Calu3 (cell line): ENCODE data around the gene SMIM30. TPM values are rescaled to one million over a fixed set of nuclear protein-coding genes. Genes with fewer than 3 reads are reported as not detected.
"Not testable (repeated sequence)": the region's sequence is repeated elsewhere in the genome, so short reads cannot be mapped to it uniquely, and the experiment has no call there.

ENCODE experiments used
- Bru-seq: library from RNA; stranded (reverse); fragments of 400-500 nt; gene quantifications from one replicate; lab custom pipeline; 2021; lab: Mats Ljungman, UMichigan
- BruChase-seq, 2 experiments: library from RNA; stranded (reverse); fragments of 400-500 nt; gene quantifications; one replicate each; lab custom pipeline; 2021; lab: Mats Ljungman, UMichigan
- BruUV-seq: library from RNA; stranded (reverse); fragments of 400-500 nt; replicated peaks from 2 replicates; lab custom pipeline; 2021; lab: Mats Ljungman, UMichigan
- CTCF ChIA-PET: fragments of 300-600 bp; sonication (Branson Sonifier 250); formaldehyde crosslinking; loops from one replicate; lab custom pipeline; 2022; ENCODE audit warnings: antibody characterized with exemption; lab: Charles Lee
- DNase-seq: peaks from one replicate; pipeline ENCODE4 v3.0.0; 2022
- H3K27ac Mint-ChIP-seq: one replicate; pipeline ENCODE4 v1.8.0; 2022; ENCODE audit warnings: mixed read lengths; ENCODE audit not compliant: unreplicated experiment
- H3K27me3 Mint-ChIP-seq: one replicate; pipeline ENCODE4 v1.8.0; 2022; ENCODE audit warnings: mixed read lengths; ENCODE audit not compliant: unreplicated experiment
- H3K36me3 Mint-ChIP-seq: one replicate; pipeline ENCODE4 v1.8.0; 2022; ENCODE audit warnings: mild to moderate bottlenecking, moderate library complexity, mixed read lengths; ENCODE audit not compliant: insufficient read depth, unreplicated experiment
- H3K4me1 Mint-ChIP-seq: one replicate; pipeline ENCODE4 v1.8.0; 2022; ENCODE audit warnings: mild to moderate bottlenecking, low read depth, mixed read lengths; ENCODE audit not compliant: unreplicated experiment
- H3K4me3 Mint-ChIP-seq: one replicate; pipeline ENCODE4 v1.8.0; 2022; ENCODE audit warnings: mild to moderate bottlenecking, low read depth, moderate library complexity, mixed read lengths; ENCODE audit not compliant: unreplicated experiment
- H3K9me3 Mint-ChIP-seq: one replicate; pipeline ENCODE4 v1.8.0; 2022; ENCODE audit warnings: low read depth, mixed read lengths; ENCODE audit not compliant: unreplicated experiment
- CTCF ChIP-seq: fragments of 200-600 bp; IDR thresholded peaks from one replicate; pipeline ENCODE4 v1.8.0; 2022; ENCODE audit warnings: antibody characterized with exemption; ENCODE audit not compliant: unreplicated experiment
- intact Hi-C: fragments of 100-400 bp; cut with micrococcal nuclease; formaldehyde crosslinking; loops from one replicate; pipeline ENCODE4 v1.10.0; 2022; ENCODE audit not compliant: unreplicated experiment
- long read RNA-seq: library from polyadenylated mRNA; stranded (forward); transcript quantifications from one replicate; pipeline ENCODE4 v2.0.0, GENCODE V29; 2022
- total RNA-seq: library from RNA; stranded (reverse); gene quantifications from 2 replicates; pipeline ENCODE4 v1.2.3, GENCODE V29; 2022

The SMIM30 gene
- total RNA-seq (35.9 and 42.2 TPM in 2 replicates), Bru-seq, nascent RNA (percentile 85 among the genes with signal in this experiment), BruChase-seq, experiment 1, labeled RNA remaining after a 6-hour chase (percentile 97 among the genes with signal in this experiment), BruChase-seq, experiment 2, labeled RNA remaining after a 2-hour chase (percentile 93 among the genes with signal in this experiment)
- long read RNA-seq, transcript SMIM30-201 (3 exons, 1,070 nt) = major isoform, 29 of 37 reads
- long read RNA-seq, partial matches to known transcripts = 0 of 37 reads
- long read RNA-seq, other reads (novel, unspliced or antisense) = 4 of 37 reads

DNA sequence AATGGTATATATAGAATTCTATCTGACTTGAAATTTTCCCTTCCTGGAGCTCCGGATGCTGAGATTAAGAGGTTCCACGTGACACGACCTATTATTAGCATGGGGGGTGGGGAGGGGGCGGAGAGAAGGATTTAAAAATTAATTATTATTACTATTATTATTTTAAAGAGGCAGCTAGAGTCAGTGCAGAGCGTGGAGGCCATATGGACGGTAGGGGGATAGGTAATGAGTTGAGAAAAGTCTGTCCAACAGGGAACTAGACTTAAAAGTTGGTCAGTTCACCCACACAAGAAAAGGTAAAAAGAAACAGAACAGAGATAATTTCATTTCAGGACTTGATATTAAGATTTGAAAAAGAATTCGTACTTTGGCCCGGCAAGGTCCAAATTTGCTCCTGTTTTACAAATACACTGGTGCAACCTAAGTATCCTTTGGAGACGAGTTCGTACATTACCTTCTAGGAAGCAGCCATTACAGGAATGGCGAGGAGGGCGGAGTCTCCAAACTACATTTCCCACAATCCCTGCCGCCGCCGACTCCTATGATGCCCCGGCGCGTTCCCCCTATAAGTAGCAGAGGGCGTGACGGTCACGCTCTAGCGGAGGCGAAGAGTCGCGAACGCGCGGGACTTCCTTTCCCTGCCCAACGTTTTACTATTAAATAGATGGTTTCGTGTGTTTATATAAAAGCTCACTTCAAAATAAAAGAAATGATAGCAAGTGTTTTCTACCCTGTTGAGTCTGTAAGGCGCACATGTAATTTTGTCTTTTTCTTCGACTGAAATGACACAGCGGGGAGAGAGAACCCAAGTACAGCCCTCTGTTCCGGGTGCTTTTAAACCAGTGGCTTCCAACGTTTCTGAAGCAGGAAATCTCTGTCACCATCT lies at the start of gene SMIM30:
SMIM30 (minus strand) TSS at position 481 of the 886 bp plus-strand sequence. CDS start 976 bp downstream, outside the sequence.
- BruUV-seq = TSS peak; percentile 80
- Mint-ChIP-seq H3K27ac (peak within 1 kb of the TSS; percentile 73), H3K4me1 (no peaks in the 10 kb centered on the region), H3K9me3 (no peaks in the 10 kb centered on the region), H3K4me3 (peak within 1 kb of the TSS; percentile 80), H3K27me3 (no peaks in the 10 kb centered on the region), H3K36me3 (peaks cover 8% of the 10 kb centered on the region)
- TF ChIP-seq CTCF = no peak
- CTCF ChIA-PET = interaction anchor here (0.6 to 1.5 kb wide), 2 partner anchors 41 to 1379 kb away, joined by 5 to 6 read pairs; no protein-coding TSS in a partner anchor
- intact Hi-C loops = loop anchor here (10.0 kb wide), 1 partner anchor 184 kb away; a partner anchor contains a TSS
- DNase-seq = peak; percentile 85

GRCh38 chr7:113166176-113166575 lies 47.8 kb upstream of the SMIM30 start:
- H3K27me3 Mint-ChIP-seq, DNase-seq, H3K4me3 Mint-ChIP-seq, H3K36me3 Mint-ChIP-seq, CTCF ChIA-PET, H3K4me1 Mint-ChIP-seq, H3K9me3 Mint-ChIP-seq, intact Hi-C loops, H3K27ac Mint-ChIP-seq, BruUV-seq: not testable (repeated sequence)

DNA sequence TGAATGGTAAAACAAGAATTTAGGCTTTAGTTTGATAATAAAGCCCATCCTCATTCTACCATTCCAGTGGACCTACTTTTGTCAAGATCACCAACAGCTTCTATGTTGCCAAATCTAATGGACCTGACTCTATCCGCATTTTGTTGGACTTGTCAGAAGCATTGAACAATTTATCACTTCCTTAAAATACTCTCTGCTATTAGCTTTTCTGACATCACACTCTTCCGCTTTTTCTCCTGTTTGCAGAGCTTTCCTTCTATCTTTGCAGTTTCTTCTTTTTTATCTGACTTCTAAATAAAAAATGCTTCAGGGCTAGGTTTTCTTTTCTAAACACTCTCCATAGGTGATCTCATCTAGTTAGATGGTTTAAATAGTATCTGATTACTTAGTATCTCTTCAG lies 42.7 kb upstream of the SMIM30 start:
- no peaks in the 10 kb centered on the region for H3K36me3 Mint-ChIP-seq
- no peak for DNase-seq
- no peaks in the 10 kb centered on the region for H3K9me3 Mint-ChIP-seq
- no peak overlapping the region for H3K4me3 Mint-ChIP-seq
- TF ChIP-seq CTCF = no peak
- no peaks in the 10 kb centered on the region for H3K4me1 Mint-ChIP-seq
- no peak overlapping the region for H3K27ac Mint-ChIP-seq
- CTCF ChIA-PET = interaction anchor here (3.4 kb wide), 1 partner anchor 261 kb away, joined by 29 read pairs; no protein-coding TSS in a partner anchor
- intact Hi-C loops = no loop called here
- H3K27me3 Mint-ChIP-seq = no peaks in the 10 kb centered on the region
- no TSS peak for BruUV-seq

DNA sequence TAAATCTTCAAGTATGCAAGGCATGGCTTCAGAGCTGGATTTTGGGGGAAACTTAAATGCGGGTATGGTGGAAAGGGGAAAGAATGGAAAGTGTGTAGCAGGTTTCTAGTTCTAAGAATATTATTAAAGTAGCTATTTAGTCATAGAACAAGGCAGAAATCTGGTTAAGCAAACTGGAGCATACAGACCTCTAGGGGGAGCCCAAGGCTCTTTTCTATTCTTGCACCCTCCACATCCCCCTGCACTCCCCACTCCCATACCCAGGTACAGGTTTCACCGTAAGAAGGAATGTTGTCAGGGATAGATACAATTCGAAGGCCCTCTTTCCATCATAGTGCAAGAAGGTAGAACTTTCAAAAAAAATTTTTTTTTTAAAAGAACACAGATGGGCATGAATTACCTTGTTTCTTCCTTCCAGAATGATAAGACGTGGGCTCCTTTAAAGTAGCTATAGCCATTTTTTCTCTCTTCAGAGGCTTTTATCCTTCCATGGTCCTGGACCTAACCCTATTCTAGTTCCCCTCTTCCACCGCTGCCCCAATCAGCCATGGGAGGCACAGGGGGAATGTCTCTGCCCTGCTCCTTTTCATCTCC lies 41.5 kb upstream of the SMIM30 start:
- no peaks in the 10 kb centered on the region for H3K4me1 Mint-ChIP-seq

More for the DNA sequence above, 41.5 kb upstream of the SMIM30 start:
- no peak overlapping the region for H3K4me3 Mint-ChIP-seq
- no peak overlapping the region for H3K27ac Mint-ChIP-seq
- H3K27me3 Mint-ChIP-seq = no peaks in the 10 kb centered on the region
- peak; percentile 71 for TF ChIP-seq CTCF
- CTCF ChIA-PET = interaction anchor here (0.6 to 3.4 kb wide), 11 partner anchors 8 to 267 kb away, joined by 3 to 29 read pairs (median 4); partner anchors contain the start of gene SMIM30
- intact Hi-C loops = loop anchor here (1.0 to 10.0 kb wide), 3 partner anchors 129 to 261 kb away; no protein-coding TSS in a partner anchor
- DNase-seq = peak; percentile 54
- BruUV-seq = no TSS peak
- no peaks in the 10 kb centered on the region for H3K36me3 Mint-ChIP-seq
- H3K9me3 Mint-ChIP-seq = no peaks in the 10 kb centered on the region
